HEK293 (cell line): Measurements from ENCODE around the gene TMEM41A.
A peak's percentile ranks its signal among the peaks of the same experiment; 100 is the strongest.

ENCODE experiments used
- GLIS1 ChIP-seq: fragments of 450-650 bp; formaldehyde crosslinking; IDR thresholded peaks from 2 replicates; pipeline ENCODE4 v1.5.1; 2016; ENCODE audit warnings: missing biosample characterization, missing genetic modification characterization
- MZF1 ChIP-seq: fragments of 450-650 bp; formaldehyde crosslinking; IDR thresholded peaks from 2 replicates; pipeline ENCODE4 v1.5.1; 2017; ENCODE audit warnings: missing biosample characterization, missing genetic modification characterization, borderline replicate concordance
- PRDM2 ChIP-seq: fragments of 450-650 bp; formaldehyde crosslinking; IDR thresholded peaks from 2 replicates; pipeline ENCODE4 v1.5.1; 2016; ENCODE audit warnings: missing biosample characterization, missing genetic modification characterization, borderline replicate concordance
- TCF7L2 ChIP-seq: IDR thresholded peaks from 2 replicates; pipeline ENCODE4 v1.6.1; 2011; ENCODE audit warnings: low read depth, mild to moderate bottlenecking, inconsistent platforms, low read length, moderate library complexity, borderline replicate concordance
- ZFP37 ChIP-seq: fragments of 450-650 bp; formaldehyde crosslinking; IDR thresholded peaks from 2 replicates; pipeline ENCODE4 v1.5.1; 2016; ENCODE audit warnings: missing biosample characterization, missing genetic modification characterization
- ZNF121 ChIP-seq: fragments of 450-650 bp; formaldehyde crosslinking; IDR thresholded peaks from 2 replicates; pipeline ENCODE4 v1.5.1; 2016; ENCODE audit warnings: missing biosample characterization, missing genetic modification characterization
- ZNF221 ChIP-seq: fragments of 450-650 bp; formaldehyde crosslinking; IDR thresholded peaks from 2 replicates; pipeline ENCODE4 v1.5.1; 2017; ENCODE audit warnings: missing biosample characterization, missing genetic modification characterization, borderline replicate concordance
- ZNF37A ChIP-seq: fragments of 450-650 bp; IDR thresholded peaks from 2 replicates; pipeline ENCODE4 v1.5.1; 2018; ENCODE audit warnings: missing biosample characterization, missing genetic modification characterization
- ZNF394 ChIP-seq: fragments of 450-650 bp; formaldehyde crosslinking; IDR thresholded peaks from 2 replicates; pipeline ENCODE4 v1.5.1; 2016; ENCODE audit warnings: missing biosample characterization, missing genetic modification characterization, mild to moderate bottlenecking, moderate library complexity, borderline replicate concordance
- ZNF473 ChIP-seq: fragments of 450-650 bp; formaldehyde crosslinking; IDR thresholded peaks from 2 replicates; pipeline ENCODE4 v1.5.1; 2017; ENCODE audit warnings: missing biosample characterization, missing genetic modification characterization
- ZNF501 ChIP-seq: fragments of 450-650 bp; formaldehyde crosslinking; IDR thresholded peaks from 2 replicates; pipeline ENCODE4 v1.5.1; 2016; ENCODE audit warnings: missing biosample characterization, missing genetic modification characterization
- ZNF514 ChIP-seq: fragments of 450-650 bp; formaldehyde crosslinking; IDR thresholded peaks from 2 replicates; pipeline ENCODE4 v1.5.1; 2016; ENCODE audit warnings: missing biosample characterization, missing genetic modification characterization
- ZNF555 ChIP-seq: fragments of 450-650 bp; formaldehyde crosslinking; conservative IDR thresholded peaks from 2 replicates; pipeline ENCODE4 v1.5.1; 2017; ENCODE audit warnings: missing biosample characterization, mild to moderate bottlenecking, missing genetic modification characterization, inconsistent platforms
- ZNF624 ChIP-seq: fragments of 450-650 bp; formaldehyde crosslinking; IDR thresholded peaks from 2 replicates; pipeline ENCODE4 v1.5.1; 2017; ENCODE audit warnings: missing biosample characterization, missing genetic modification characterization
- ZNF677 ChIP-seq: fragments of 450-650 bp; IDR thresholded peaks from 2 replicates; pipeline ENCODE4 v1.5.0; 2018; ENCODE audit warnings: missing biosample characterization, mild to moderate bottlenecking, missing genetic modification characterization, moderate library complexity
- ZNF701 ChIP-seq: fragments of 450-650 bp; formaldehyde crosslinking; IDR thresholded peaks from 2 replicates; pipeline ENCODE4 v1.5.1; 2016; ENCODE audit warnings: missing biosample characterization, missing genetic modification characterization
- ZNF704 ChIP-seq: fragments of 450-650 bp; formaldehyde crosslinking; IDR thresholded peaks from 2 replicates; pipeline ENCODE4 v1.5.1; 2016; ENCODE audit warnings: missing biosample characterization, missing genetic modification characterization
- ZNF830 ChIP-seq: fragments of 450-650 bp; IDR thresholded peaks from 2 replicates; pipeline ENCODE4 v1.5.0; 2018; ENCODE audit warnings: missing biosample characterization, missing genetic modification characterization, low read depth, mild to moderate bottlenecking, moderate library complexity
- ZSCAN30 ChIP-seq: fragments of 450-650 bp; IDR thresholded peaks from 2 replicates; pipeline ENCODE4 v1.5.1; 2018; ENCODE audit warnings: missing biosample characterization, mild to moderate bottlenecking, missing genetic modification characterization, moderate library complexity
- TF ChIP-seq, protein P1 (sequence below): IDR thresholded peaks from 2 replicates; pipeline ENCODE4 v1.6.1; 2011; ENCODE audit warnings: mild to moderate bottlenecking, low read depth, low read length, borderline replicate concordance
- TF ChIP-seq, protein P2 (sequence below): fragments of 450-650 bp; formaldehyde crosslinking; IDR thresholded peaks from 2 replicates; pipeline ENCODE4 v1.5.1; 2016; ENCODE audit warnings: missing biosample characterization, missing genetic modification characterization
- TF ChIP-seq, protein P3 (sequence below): fragments of 450-650 bp; formaldehyde crosslinking; conservative IDR thresholded peaks from 2 replicates; pipeline ENCODE4 v1.5.1; 2016; ENCODE audit warnings: low read depth, missing biosample characterization, missing genetic modification characterization
- TF ChIP-seq, protein P4 (sequence below): fragments of 450-650 bp; formaldehyde crosslinking; IDR thresholded peaks from 2 replicates; pipeline ENCODE4 v1.5.1; 2017; ENCODE audit warnings: missing biosample characterization, missing genetic modification characterization

TMEM41A gene

DNA sequence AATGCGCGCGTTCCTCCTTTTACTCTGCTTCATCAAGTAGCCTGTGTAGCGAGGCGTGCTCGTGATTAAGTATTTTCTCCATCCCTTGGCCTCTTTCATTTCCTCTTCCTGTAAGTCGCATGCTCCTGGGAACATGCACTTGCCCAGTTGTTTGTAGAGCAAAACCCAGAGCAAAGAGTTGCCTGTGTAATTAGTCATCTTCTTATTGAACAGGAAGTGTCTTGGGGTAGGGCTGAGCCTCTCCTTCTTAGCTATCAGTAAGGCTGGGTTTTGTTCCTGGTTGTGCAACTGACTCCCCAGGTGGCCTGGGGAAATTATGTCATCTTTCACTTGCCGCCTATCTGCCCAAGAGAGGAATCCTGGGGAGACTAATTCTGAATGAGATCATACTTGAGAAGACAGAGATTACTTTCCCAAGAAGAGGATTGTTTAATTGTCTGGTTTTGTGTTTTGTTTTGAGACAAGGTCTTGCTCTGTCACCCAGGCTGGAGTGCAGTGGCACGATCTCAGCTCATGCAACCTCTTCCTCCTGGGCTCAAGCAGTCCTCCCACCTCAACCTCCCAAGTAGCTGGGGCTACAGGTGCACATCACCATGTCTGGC lies 38.6 kb upstream of the TMEM41A start (continued):
- TF ChIP-seq, protein P1, sequence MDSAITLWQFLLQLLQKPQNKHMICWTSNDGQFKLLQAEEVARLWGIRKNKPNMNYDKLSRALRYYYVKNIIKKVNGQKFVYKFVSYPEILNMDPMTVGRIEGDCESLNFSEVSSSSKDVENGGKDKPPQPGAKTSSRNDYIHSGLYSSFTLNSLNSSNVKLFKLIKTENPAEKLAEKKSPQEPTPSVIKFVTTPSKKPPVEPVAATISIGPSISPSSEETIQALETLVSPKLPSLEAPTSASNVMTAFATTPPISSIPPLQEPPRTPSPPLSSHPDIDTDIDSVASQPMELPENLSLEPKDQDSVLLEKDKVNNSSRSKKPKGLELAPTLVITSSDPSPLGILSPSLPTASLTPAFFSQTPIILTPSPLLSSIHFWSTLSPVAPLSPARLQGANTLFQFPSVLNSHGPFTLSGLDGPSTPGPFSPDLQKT, result no peak
- TF ChIP-seq ZNF677 (tag by site-specific recombination) (no peak), ZNF473 (tag by site-specific recombination) (no peak), ZNF701 (tag by site-specific recombination) (no peak), ZNF394 (tag by site-specific recombination) (peak; percentile 59; the same call in 1 of the 2 replicates), ZNF121 (tag by site-specific recombination) (no peak), ZFP37 (tag by site-specific recombination) (peak; percentile 79), ZNF555 (no peak), ZNF37A (no peak), GLIS1 (tag by site-specific recombination) (peak; percentile 94), TCF7L2 (peak; percentile 50; the same call in 1 of the 2 replicates), ZNF514 (no peak), ZNF830 (no peak), MZF1 (tag by site-specific recombination) (peak; percentile 24; the same call in 1 of the 2 replicates), ZNF501 (tag by site-specific recombination) (0 out of 2 replicates have a peak, but pooled peaks have one; percentile 28), ZNF624 (tag by site-specific recombination) (no peak), PRDM2 (tag by site-specific recombination) (no peak), ZNF704 (tag by site-specific recombination) (no peak), ZSCAN30 (tag by site-specific recombination) (peak; percentile 59; the same call in 1 of the 2 replicates), ZNF221 (tag by site-specific recombination) (no peak)
- TF ChIP-seq, protein P2, sequence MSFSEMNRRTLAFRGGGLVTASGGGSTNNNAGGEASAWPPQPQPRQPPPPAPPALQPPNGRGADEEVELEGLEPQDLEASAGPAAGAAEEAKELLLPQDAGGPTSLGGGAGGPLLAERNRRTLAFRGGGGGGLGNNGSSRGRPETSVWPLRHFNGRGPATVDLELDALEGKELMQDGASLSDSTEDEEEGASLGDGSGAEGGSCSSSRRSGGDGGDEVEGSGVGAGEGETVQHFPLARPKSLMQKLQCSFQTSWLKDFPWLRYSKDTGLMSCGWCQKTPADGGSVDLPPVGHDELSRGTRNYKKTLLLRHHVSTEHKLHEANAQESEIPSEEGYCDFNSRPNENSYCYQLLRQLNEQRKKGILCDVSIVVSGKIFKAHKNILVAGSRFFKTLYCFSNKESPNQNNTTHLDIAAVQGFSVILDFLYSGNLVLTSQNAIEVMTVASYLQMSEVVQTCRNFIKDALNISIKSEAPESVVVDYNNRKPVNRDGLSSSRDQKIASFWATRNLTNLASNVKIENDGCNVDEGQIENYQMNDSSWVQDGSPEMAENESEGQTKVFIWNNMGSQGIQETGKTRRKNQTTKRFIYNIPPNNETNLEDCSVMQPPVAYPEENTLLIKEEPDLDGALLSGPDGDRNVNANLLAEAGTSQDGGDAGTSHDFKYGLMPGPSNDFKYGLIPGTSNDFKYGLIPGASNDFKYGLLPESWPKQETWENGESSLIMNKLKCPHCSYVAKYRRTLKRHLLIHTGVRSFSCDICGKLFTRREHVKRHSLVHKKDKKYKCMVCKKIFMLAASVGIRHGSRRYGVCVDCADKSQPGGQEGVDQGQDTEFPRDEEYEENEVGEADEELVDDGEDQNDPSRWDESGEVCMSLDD (tag by site-specific recombination), result peak; percentile 63
- TF ChIP-seq, protein P3, sequence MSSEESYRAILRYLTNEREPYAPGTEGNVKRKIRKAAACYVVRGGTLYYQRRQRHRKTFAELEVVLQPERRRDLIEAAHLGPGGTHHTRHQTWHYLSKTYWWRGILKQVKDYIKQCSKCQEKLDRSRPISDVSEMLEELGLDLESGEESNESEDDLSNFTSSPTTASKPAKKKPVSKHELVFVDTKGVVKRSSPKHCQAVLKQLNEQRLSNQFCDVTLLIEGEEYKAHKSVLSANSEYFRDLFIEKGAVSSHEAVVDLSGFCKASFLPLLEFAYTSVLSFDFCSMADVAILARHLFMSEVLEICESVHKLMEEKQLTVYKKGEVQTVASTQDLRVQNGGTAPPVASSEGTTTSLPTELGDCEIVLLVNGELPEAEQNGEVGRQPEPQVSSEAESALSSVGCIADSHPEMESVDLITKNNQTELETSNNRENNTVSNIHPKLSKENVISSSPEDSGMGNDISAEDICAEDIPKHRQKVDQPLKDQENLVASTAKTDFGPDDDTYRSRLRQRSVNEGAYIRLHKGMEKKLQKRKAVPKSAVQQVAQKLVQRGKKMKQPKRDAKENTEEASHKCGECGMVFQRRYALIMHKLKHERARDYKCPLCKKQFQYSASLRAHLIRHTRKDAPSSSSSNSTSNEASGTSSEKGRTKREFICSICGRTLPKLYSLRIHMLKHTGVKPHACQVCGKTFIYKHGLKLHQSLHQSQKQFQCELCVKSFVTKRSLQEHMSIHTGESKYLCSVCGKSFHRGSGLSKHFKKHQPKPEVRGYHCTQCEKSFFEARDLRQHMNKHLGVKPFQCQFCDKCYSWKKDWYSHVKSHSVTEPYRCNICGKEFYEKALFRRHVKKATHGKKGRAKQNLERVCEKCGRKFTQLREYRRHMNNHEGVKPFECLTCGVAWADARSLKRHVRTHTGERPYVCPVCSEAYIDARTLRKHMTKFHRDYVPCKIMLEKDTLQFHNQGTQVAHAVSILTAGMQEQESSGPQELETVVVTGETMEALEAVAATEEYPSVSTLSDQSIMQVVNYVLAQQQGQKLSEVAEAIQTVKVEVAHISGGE (tag by site-specific recombination), result no peak
- TF ChIP-seq, protein P4, sequence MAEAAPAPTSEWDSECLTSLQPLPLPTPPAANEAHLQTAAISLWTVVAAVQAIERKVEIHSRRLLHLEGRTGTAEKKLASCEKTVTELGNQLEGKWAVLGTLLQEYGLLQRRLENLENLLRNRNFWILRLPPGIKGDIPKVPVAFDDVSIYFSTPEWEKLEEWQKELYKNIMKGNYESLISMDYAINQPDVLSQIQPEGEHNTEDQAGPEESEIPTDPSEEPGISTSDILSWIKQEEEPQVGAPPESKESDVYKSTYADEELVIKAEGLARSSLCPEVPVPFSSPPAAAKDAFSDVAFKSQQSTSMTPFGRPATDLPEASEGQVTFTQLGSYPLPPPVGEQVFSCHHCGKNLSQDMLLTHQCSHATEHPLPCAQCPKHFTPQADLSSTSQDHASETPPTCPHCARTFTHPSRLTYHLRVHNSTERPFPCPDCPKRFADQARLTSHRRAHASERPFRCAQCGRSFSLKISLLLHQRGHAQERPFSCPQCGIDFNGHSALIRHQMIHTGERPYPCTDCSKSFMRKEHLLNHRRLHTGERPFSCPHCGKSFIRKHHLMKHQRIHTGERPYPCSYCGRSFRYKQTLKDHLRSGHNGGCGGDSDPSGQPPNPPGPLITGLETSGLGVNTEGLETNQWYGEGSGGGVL (tag by site-specific recombination), result peak; percentile 69
